K562 (cell line): ENCODE measurements around the gene CLIP2. TPM values are rescaled to one million over a fixed set of nuclear protein-coding genes. Genes with fewer than 3 reads are reported as not detected.
A peak's percentile ranks its signal among the peaks of the same experiment; 100 is the strongest.

Experiments used
- ATF2 ChIP-seq: sonication (generic); formaldehyde crosslinking; IDR thresholded peaks from 2 replicates; pipeline ENCODE4 v1.8.1; 2022; ENCODE audit warnings: missing genetic modification reagents
- CBFB ChIP-seq: sonication (generic); formaldehyde crosslinking; IDR thresholded peaks from 2 replicates; pipeline ENCODE4 v1.4.0; 2020; ENCODE audit warnings: mild to moderate bottlenecking, missing genetic modification reagents
- DMBX1 ChIP-seq: fragments of 250-450 bp; sonication (Bioruptor Pico); IDR thresholded peaks from 2 replicates; pipeline ENCODE4 v1.8.0; 2022; ENCODE audit warnings: inconsistent platforms, mild to moderate bottlenecking, moderate library complexity, borderline replicate concordance
- FOS ChIP-seq: IDR thresholded peaks from 3 replicates; pipeline ENCODE4 v1.6.1; 2011; ENCODE audit not compliant: insufficient read length; ENCODE audit errors: extremely low read depth
- KAT2B ChIP-seq: IDR thresholded peaks from one replicate; pipeline ENCODE4 v1.6.1; 2012; ENCODE audit warnings: low read depth, mild to moderate bottlenecking, control low read depth, inconsistent platforms, low read length, moderate library complexity
- LCOR ChIP-seq: sonication (generic); formaldehyde crosslinking; IDR thresholded peaks from 2 replicates; pipeline ENCODE4 v1.8.0; 2022; ENCODE audit warnings: mild to moderate bottlenecking, missing genetic modification reagents
- MAZ ChIP-seq, 2 experiments: fragments of 450-650 bp in 1 of 2; sonication (generic) in 1 of 2; formaldehyde crosslinking; IDR thresholded peaks in 1 of 2; conservative IDR thresholded peaks in 1 of 2; 2 replicates each; pipeline versions ENCODE4 v1.4.0 to v1.5.0; 2020; ENCODE audit warnings: mild to moderate bottlenecking in 1 of 2, missing genetic modification reagents in 1 of 2
- MIER1 ChIP-seq: fragments of 450-650 bp; IDR thresholded peaks from 2 replicates; pipeline ENCODE4 v1.6.1; 2016; ENCODE audit warnings: antibody characterized with exemption, mild to moderate bottlenecking, low read depth
- MXD1 ChIP-seq: fragments of 250-450 bp; sonication (Bioruptor Pico); IDR thresholded peaks from 2 replicates; pipeline ENCODE4 v1.8.0; 2021; ENCODE audit warnings: borderline replicate concordance, mild to moderate bottlenecking, moderate library complexity; ENCODE audit not compliant: poor library complexity, severe bottlenecking
- NCOA2 ChIP-seq, 2 experiments: fragments of 450-650 bp; IDR thresholded peaks; 2 replicates each; pipeline ENCODE4 v1.6.1; 2018; ENCODE audit warnings: mild to moderate bottlenecking in 2 of 2, moderate library complexity in 1 of 2; ENCODE audit not compliant: partially characterized antibody in 2 of 2
- NFIC ChIP-seq: fragments of 450-650 bp; IDR thresholded peaks from 2 replicates; pipeline ENCODE4 v1.6.1; 2017; ENCODE audit warnings: mild to moderate bottlenecking, inconsistent platforms
- POLR3A ChIP-seq: IDR thresholded peaks from 2 replicates; pipeline ENCODE4 v1.6.1; 2011; ENCODE audit warnings: borderline replicate concordance, mild to moderate bottlenecking, moderate library complexity; ENCODE audit not compliant: insufficient read length, insufficient read depth; ENCODE audit errors: extremely low read depth
- PRPF4 ChIP-seq: fragments of 200-400 bp; formaldehyde crosslinking; IDR thresholded peaks from one replicate; pipeline ENCODE4 v1.6.1; 2017; ENCODE audit warnings: low read length, low read depth, mild to moderate bottlenecking; ENCODE audit not compliant: insufficient read depth, poor library complexity, severe bottlenecking
- PURB ChIP-seq: sonication (generic); formaldehyde crosslinking; IDR thresholded peaks from 2 replicates; pipeline ENCODE4 v1.9.0; 2021; ENCODE audit warnings: low read depth, mild to moderate bottlenecking, missing genetic modification reagents
- RAD51 ChIP-seq: fragments of 450-650 bp; IDR thresholded peaks from 2 replicates; pipeline ENCODE4 v1.7.1; 2016; ENCODE audit warnings: low read depth, mild to moderate bottlenecking, borderline replicate concordance
- RBBP5 ChIP-seq: fragments of 200-600 bp; sonication (generic); IDR thresholded peaks from 2 replicates; pipeline ENCODE4 v1.6.1; 2012; ENCODE audit warnings: borderline replicate concordance, mild to moderate bottlenecking, low read length, control low read depth, inconsistent platforms; ENCODE audit not compliant: insufficient read depth, poor library complexity, severe bottlenecking
- SRF ChIP-seq, 2 experiments: fragments of 250-450, 450-650 bp in 1 of 2; sonication (Bioruptor Pico) in 1 of 2; sonication (generic) in 1 of 2; formaldehyde crosslinking; IDR thresholded peaks; 2 replicates each; pipeline versions ENCODE4 v1.5.0 to v1.5.1; 2020 to 2022; ENCODE audit warnings: mild to moderate bottlenecking in 1 of 2, missing genetic modification reagents in 1 of 2
- SRSF3 ChIP-seq: fragments of 200-400 bp; formaldehyde crosslinking; IDR thresholded peaks from 2 replicates; pipeline ENCODE4 v1.6.1; 2016; ENCODE audit warnings: mild to moderate bottlenecking, low read length, moderate library complexity; ENCODE audit not compliant: insufficient read depth
- TRIM24 ChIP-seq, 2 experiments: fragments of 450-650 bp; IDR thresholded peaks; 2 replicates each; pipeline ENCODE4 v1.6.1; 2016
- ZFP91 ChIP-seq: sonication (generic); formaldehyde crosslinking; IDR thresholded peaks from 2 replicates; pipeline ENCODE4 v1.8.0; 2022; ENCODE audit warnings: mild to moderate bottlenecking, missing genetic modification reagents
- ZKSCAN1 ChIP-seq: fragments of 150-350 bp; IDR thresholded peaks from 2 replicates; pipeline ENCODE4 v1.6.1; 2016; ENCODE audit warnings: low read depth, low read length
- ZKSCAN3 ChIP-seq: fragments of 250-450 bp; sonication (Bioruptor Pico); IDR thresholded peaks from 2 replicates; pipeline ENCODE4 v1.4.0; 2020
- ZNF398 ChIP-seq: fragments of 250-450 bp; sonication (Bioruptor Pico); IDR thresholded peaks from 2 replicates; pipeline ENCODE4 v1.8.0; 2021; ENCODE audit warnings: moderate library complexity, mild to moderate bottlenecking, inconsistent platforms
- polyA plus RNA-seq, 8 experiments: library from polyadenylated mRNA; depleted of rRNA in 4 of 8; stranded (reverse) in 5 of 8; unstranded in 3 of 8; fragments of >200 nt; fragmentation: Nextera tagmentation in 2 of 8; fragmentation: Illumina TruSeq in 1 of 8; extraction: Ambion mirVana in 2 of 8; extraction: Trizol in 1 of 8; gene quantifications; 2 replicates each; pipeline versions ENCODE4 v1.2.1 to v1.2.3, GENCODE V29; 2011 to 2014; ENCODE audit warnings: inconsistent platforms in 1 of 8, missing spikeins in 1 of 8
- total RNA-seq, 7 experiments: library from RNA; depleted of rRNA in 6 of 7; stranded (reverse); fragments of >200 nt in 6 of 7; fragmentation: Illumina TruSeq in 2 of 7; extraction: Trizol in 2 of 7; gene quantifications; 2 replicates each; pipeline versions ENCODE4 v1.2.1 to v1.2.3, GENCODE V29; 2011 to 2021; ENCODE audit warnings: low replicate concordance in 1 of 7

CLIP2 gene
- total and polyA plus RNA-seq, 9 of the 15 experiments (the other 6 are each of a cell fraction or from before 2014, with no cell fraction given): 0.07 to 5.4 (median 2.1) TPM

GRCh38 chr7:74452748-74453321, 163.6 kb downstream of the CLIP2 start (continued):
- TF ChIP-seq ZKSCAN1: no peak
- TF ChIP-seq ATF2 (CRISPR knock-in tag): no peak
- TF ChIP-seq PRPF4: no peak
- TF ChIP-seq FOS: no peak
- TF ChIP-seq POLR3A: no peak
- TF ChIP-seq ZKSCAN3 (CRISPR knock-in tag): no peak
- TF ChIP-seq NCOA2 (IDR thresholded peaks at IDR 0.05; ENCODE audit: partially characterized antibody in 2 of 2): no peak
- no peak for TF ChIP-seq ZNF398 (CRISPR knock-in tag)
- TF ChIP-seq MXD1: no peak
- TF ChIP-seq LCOR: no peak
- no peak for TF ChIP-seq CBFB (CRISPR knock-in tag)
- no peak for TF ChIP-seq MAZ (CRISPR knock-in tag; conservative IDR thresholded peaks at IDR 0.05 in 1 of 2, IDR thresholded peaks at IDR 0.05 in 1 of 2)
- no peak for TF ChIP-seq SRF (CRISPR knock-in tag; IDR thresholded peaks at IDR 0.05)
- TF ChIP-seq SRSF3: no peak
- TF ChIP-seq RBBP5: no peak
- no peak for TF ChIP-seq KAT2B
- no peak for TF ChIP-seq TRIM24 (IDR thresholded peaks at IDR 0.05)
- peak; percentile 95 for TF ChIP-seq DMBX1 (CRISPR knock-in tag)
- no peak for TF ChIP-seq RAD51
- no peak for TF ChIP-seq PURB (CRISPR knock-in tag)
- no peak for TF ChIP-seq MIER1
- TF ChIP-seq NFIC: no peak
- no peak for TF ChIP-seq ZFP91
